Endothelial cell of umbilical vein (primary cell): ENCODE data around the gene SKIL. TPM values are rescaled to one million over a fixed set of nuclear protein-coding genes. Genes with fewer than 3 reads are reported as not detected.

Experiments
- BruUV-seq: library from RNA; stranded (reverse); fragments of 400-500 nt; replicated peaks from 2 replicates; lab custom pipeline; 2021; lab: Mats Ljungman, UMichigan
- CTCF ChIA-PET: fragments of 300-600, 350-600 bp; sonication (Branson Sonifier 250); formaldehyde crosslinking; loops from one replicate; lab custom pipeline; 2021; ENCODE audit warnings: antibody characterized with exemption, inconsistent platforms; lab: Charles Lee
- POLR2A ChIA-PET: fragments of 300-600, 350-600 bp; sonication (Branson Sonifier 250); formaldehyde crosslinking; loops from one replicate; lab custom pipeline; 2021; ENCODE audit warnings: antibody characterized with exemption, inconsistent platforms; lab: Charles Lee
- DNase-seq: peaks from one replicate; pipeline ENCODE4 v3.0.0-alpha.2; 2011; ENCODE audit warnings: low read depth, low spot score
- FAIRE-seq: peaks from 2 replicates; lab custom pipeline; 2011; peaks lifted over from hg19 to GRCh38; lab: Jason Lieb, UNC
- H2AFZ ChIP-seq: 2 replicates; pipeline ENCODE4 v1.6.0; 2012; ENCODE audit warnings: low read depth, low read length, control low read depth, inconsistent platforms
- H3K27ac ChIP-seq: 2 replicates; pipeline ENCODE4 v1.5.1; 2011; ENCODE audit warnings: low read depth, mild to moderate bottlenecking, control low read depth, low read length, moderate library complexity; ENCODE audit not compliant: insufficient read depth
- H3K27me3 ChIP-seq, 2 experiments: 2 replicates each; pipeline versions ENCODE4 v1.6.0 to v1.6.1; 2011; ENCODE audit warnings: low read length in 2 of 2, mixed read lengths in 1 of 2; ENCODE audit not compliant: control insufficient read depth in 2 of 2, insufficient read depth in 2 of 2
- H3K36me3 ChIP-seq, 2 experiments: 2 replicates in 1 of 2; 3 replicates in 1 of 2; pipeline ENCODE4 v1.5.1; 2011; ENCODE audit warnings: low read length in 2 of 2, mild to moderate bottlenecking in 1 of 2, moderate library complexity in 1 of 2; ENCODE audit not compliant: control insufficient read depth in 2 of 2, insufficient read depth in 2 of 2; ENCODE audit errors: extremely low read depth in 1 of 2
- H3K4me1 ChIP-seq: 3 replicates; pipeline ENCODE4 v1.5.1; 2011; ENCODE audit warnings: mild to moderate bottlenecking, low read length; ENCODE audit not compliant: control insufficient read depth, insufficient read depth; ENCODE audit errors: extremely low read depth
- H3K4me2 ChIP-seq: 2 replicates; pipeline ENCODE4 v1.6.1; 2011; ENCODE audit warnings: low read length, control low read depth, mixed read lengths; ENCODE audit not compliant: insufficient read depth
- H3K4me3 ChIP-seq, 3 experiments: fragments of 200-600 bp in 1 of 3; sonication (generic), shearing (Covaris generic) in 1 of 3; replicated peaks in 1 of 3; 2 replicates each; pipeline ENCODE4 v1.5.1; 2011 to 2016; ENCODE audit warnings: control low read depth in 3 of 3, low read length in 3 of 3, mild to moderate bottlenecking in 2 of 3, inconsistent platforms in 1 of 3, low read depth in 1 of 3, moderate library complexity in 1 of 3; ENCODE audit not compliant: insufficient read depth in 1 of 3
- H3K79me2 ChIP-seq: 2 replicates; pipeline ENCODE4 v1.6.0; 2012; ENCODE audit warnings: low read length, inconsistent platforms; ENCODE audit not compliant: control insufficient read depth, insufficient read depth
- H3K9ac ChIP-seq: replicated peaks from 2 replicates; pipeline ENCODE3; 2011; ENCODE audit warnings: low read length, control low read depth; ENCODE audit not compliant: insufficient read depth; ENCODE audit errors: extremely low read depth
- H3K9me1 ChIP-seq: replicated peaks from 3 replicates; pipeline ENCODE4 v1.6.0; 2011; ENCODE audit warnings: mild to moderate bottlenecking, low read length; ENCODE audit not compliant: control insufficient read depth, insufficient read depth; ENCODE audit errors: extremely low read depth
- H3K9me3 ChIP-seq: replicated peaks from 2 replicates; pipeline ENCODE4 v1.5.1; 2012; ENCODE audit warnings: low read length, inconsistent platforms; ENCODE audit not compliant: control insufficient read depth, insufficient read depth
- H4K20me1 ChIP-seq: replicated peaks from 2 replicates; pipeline ENCODE3; 2011; ENCODE audit warnings: mild to moderate bottlenecking, low read length; ENCODE audit not compliant: control insufficient read depth, insufficient read depth; ENCODE audit errors: extremely low read depth
- EZH2 ChIP-seq: IDR thresholded peaks from 2 replicates; pipeline ENCODE4 v1.6.1; 2012; ENCODE audit warnings: borderline replicate concordance, low read depth, mild to moderate bottlenecking, moderate library complexity, low read length, inconsistent platforms; ENCODE audit not compliant: severe bottlenecking
- FOS ChIP-seq: IDR thresholded peaks from 2 replicates; pipeline ENCODE4 v1.6.1; 2011; ENCODE audit warnings: mild to moderate bottlenecking, low read length, moderate library complexity, borderline replicate concordance; ENCODE audit not compliant: insufficient read depth
- GATA2 ChIP-seq: IDR thresholded peaks from 2 replicates; pipeline ENCODE4 v1.7.0; 2011; ENCODE audit warnings: low read depth, mild to moderate bottlenecking, moderate library complexity, mixed read lengths, low read length; ENCODE audit not compliant: insufficient read length, insufficient read depth
- JUN ChIP-seq: IDR thresholded peaks from 2 replicates; pipeline ENCODE4 v1.6.1; 2011; ENCODE audit warnings: borderline replicate concordance, low read depth; ENCODE audit not compliant: insufficient read length, insufficient read depth
- MYC ChIP-seq: IDR thresholded peaks from one replicate; pipeline ENCODE4 v1.6.1; 2011; ENCODE audit warnings: mild to moderate bottlenecking, low read depth, low read length
- POLR2A ChIP-seq: IDR thresholded peaks from 2 replicates; pipeline ENCODE4 v1.6.1; 2012; ENCODE audit warnings: low read depth, mild to moderate bottlenecking, control low read depth, low read length
- POLR2AphosphoS5 ChIP-seq: IDR thresholded peaks from 2 replicates; pipeline ENCODE4 v1.6.1; 2012; ENCODE audit warnings: low read depth, mild to moderate bottlenecking, control low read depth, low read length, moderate library complexity; ENCODE audit not compliant: insufficient read depth
- dilution Hi-C: fragments of 300-500 bp; cut with MboI; formaldehyde crosslinking; loops from one replicate; pipeline ENCODE4 v1.15.0; 2019; ENCODE audit warnings: low sequenced_read_pairs; ENCODE audit not compliant: extremely low pct_ligation_motif_present
- intact Hi-C: fragments of 100-400 bp; cut with micrococcal nuclease; formaldehyde crosslinking; loops from one replicate; pipeline ENCODE4 v1.10.0; 2022
- polyA plus RNA-seq, 4 experiments: library from polyadenylated mRNA; depleted of rRNA in 3 of 4; stranded (reverse) in 3 of 4; unstranded in 1 of 4; fragments of >200 nt; gene quantifications; 2 replicates each; pipeline versions ENCODE4 v1.2.1 to v1.2.3, GENCODE V29; 2011 to 2012; ENCODE audit warnings: missing spikeins in 1 of 4
- total RNA-seq: library from RNA; stranded (reverse); gene quantifications from 2 replicates; pipeline ENCODE4 v1.2.3, GENCODE V29; 2021
- TF ChIP-seq, protein P1 (sequence below), 2 donors: IDR thresholded peaks; 1 replicate in 1 of 2; 2 replicates in 1 of 2; pipeline ENCODE4 v1.5.1; 2011; ENCODE audit warnings: low read length in 2 of 2, mild to moderate bottlenecking in 2 of 2, moderate library complexity in 2 of 2, control low read depth in 1 of 2, inconsistent platforms in 1 of 2, low read depth in 1 of 2; ENCODE audit not compliant: insufficient read depth in 1 of 2; ENCODE audit errors: extremely low read depth in 1 of 2
- TF ChIP-seq, protein P2 (sequence below): IDR thresholded peaks from 2 replicates; pipeline ENCODE4 v1.6.1; 2011; ENCODE audit not compliant: insufficient read depth, insufficient read length

The SKIL gene
- total and polyA plus RNA-seq, 2 donors (not counting 3 experiments of a cell fraction or from before 2014, with no cell fraction given) = 18.4 to 135 TPM

- POLR2A ChIA-PET = interaction anchor here (0.7 kb wide), 1 partner anchor 11 kb away, joined by 5 read pairs; no protein-coding TSS in a partner anchor
- Histone ChIP-seq H2AFZ (no peak overlapping the region), H3K9me3 (no peaks in the 10 kb centered on the region), H3K27ac (no peak overlapping the region), H3K4me2 (no peak overlapping the region), H3K9me1 (peaks cover 2% of the 10 kb centered on the region), H3K36me3 (peaks cover 24 to 31% of the 10 kb centered on the region in 2 experiments), H3K27me3 (no peaks in the 10 kb centered on the region), H3K79me2 (peaks cover 69% of the 10 kb centered on the region), H3K9ac (no peak overlapping the region), H3K4me3 (no peak overlapping the region), H3K4me1 (no peaks in the 10 kb centered on the region), H4K20me1 (peaks cover 8% of the 10 kb centered on the region)
- no TSS peak for BruUV-seq
- TF ChIP-seq MYC (no peak), POLR2AphosphoS5 (no peak), FOS (no peak), POLR2A (no peak), JUN (no peak), GATA2 (no peak), EZH2 (no peak)
- TF ChIP-seq, protein P1, sequence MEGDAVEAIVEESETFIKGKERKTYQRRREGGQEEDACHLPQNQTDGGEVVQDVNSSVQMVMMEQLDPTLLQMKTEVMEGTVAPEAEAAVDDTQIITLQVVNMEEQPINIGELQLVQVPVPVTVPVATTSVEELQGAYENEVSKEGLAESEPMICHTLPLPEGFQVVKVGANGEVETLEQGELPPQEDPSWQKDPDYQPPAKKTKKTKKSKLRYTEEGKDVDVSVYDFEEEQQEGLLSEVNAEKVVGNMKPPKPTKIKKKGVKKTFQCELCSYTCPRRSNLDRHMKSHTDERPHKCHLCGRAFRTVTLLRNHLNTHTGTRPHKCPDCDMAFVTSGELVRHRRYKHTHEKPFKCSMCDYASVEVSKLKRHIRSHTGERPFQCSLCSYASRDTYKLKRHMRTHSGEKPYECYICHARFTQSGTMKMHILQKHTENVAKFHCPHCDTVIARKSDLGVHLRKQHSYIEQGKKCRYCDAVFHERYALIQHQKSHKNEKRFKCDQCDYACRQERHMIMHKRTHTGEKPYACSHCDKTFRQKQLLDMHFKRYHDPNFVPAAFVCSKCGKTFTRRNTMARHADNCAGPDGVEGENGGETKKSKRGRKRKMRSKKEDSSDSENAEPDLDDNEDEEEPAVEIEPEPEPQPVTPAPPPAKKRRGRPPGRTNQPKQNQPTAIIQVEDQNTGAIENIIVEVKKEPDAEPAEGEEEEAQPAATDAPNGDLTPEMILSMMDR (IDR thresholded peaks at IDR 0.05; ENCODE audit: extremely low read depth in 1 of 2, insufficient read depth in 1 of 2, low read depth in 1 of 2, low read length in 2 of 2) = no peak
- TF ChIP-seq, protein P2, sequence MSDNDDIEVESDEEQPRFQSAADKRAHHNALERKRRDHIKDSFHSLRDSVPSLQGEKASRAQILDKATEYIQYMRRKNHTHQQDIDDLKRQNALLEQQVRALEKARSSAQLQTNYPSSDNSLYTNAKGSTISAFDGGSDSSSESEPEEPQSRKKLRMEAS = no peak
- intact Hi-C loops (no loop called here), dilution Hi-C loops (no loop called here)
- FAIRE-seq = no peak
- CTCF ChIA-PET = interaction anchor here (1.0 kb wide), 2 partner anchors 23 to 423 kb away, joined by 3 read pairs; no protein-coding TSS in a partner anchor
- no peak for DNase-seq
These were observed 30.4 kb downstream of the SKIL start for GRCh38 chr3:170387950-170388349.
